HG03159 (cell line): Measurements from ENCODE around the gene WASF2.
"Not testable (repeated sequence)": the region's sequence is repeated elsewhere in the genome, so short reads cannot be mapped to it uniquely, and the experiment has no call there.

Source experiments
- ATAC-seq: cut with Tn5 transposase; IDR thresholded peaks from one replicate; pipeline ENCODE4 v1.9.1; 2021; ENCODE audit warnings: mild to moderate bottlenecking, moderate library complexity; ENCODE audit not compliant: unreplicated experiment

WASF2 gene, protein sequence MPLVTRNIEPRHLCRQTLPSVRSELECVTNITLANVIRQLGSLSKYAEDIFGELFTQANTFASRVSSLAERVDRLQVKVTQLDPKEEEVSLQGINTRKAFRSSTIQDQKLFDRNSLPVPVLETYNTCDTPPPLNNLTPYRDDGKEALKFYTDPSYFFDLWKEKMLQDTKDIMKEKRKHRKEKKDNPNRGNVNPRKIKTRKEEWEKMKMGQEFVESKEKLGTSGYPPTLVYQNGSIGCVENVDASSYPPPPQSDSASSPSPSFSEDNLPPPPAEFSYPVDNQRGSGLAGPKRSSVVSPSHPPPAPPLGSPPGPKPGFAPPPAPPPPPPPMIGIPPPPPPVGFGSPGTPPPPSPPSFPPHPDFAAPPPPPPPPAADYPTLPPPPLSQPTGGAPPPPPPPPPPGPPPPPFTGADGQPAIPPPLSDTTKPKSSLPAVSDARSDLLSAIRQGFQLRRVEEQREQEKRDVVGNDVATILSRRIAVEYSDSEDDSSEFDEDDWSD

DNA sequence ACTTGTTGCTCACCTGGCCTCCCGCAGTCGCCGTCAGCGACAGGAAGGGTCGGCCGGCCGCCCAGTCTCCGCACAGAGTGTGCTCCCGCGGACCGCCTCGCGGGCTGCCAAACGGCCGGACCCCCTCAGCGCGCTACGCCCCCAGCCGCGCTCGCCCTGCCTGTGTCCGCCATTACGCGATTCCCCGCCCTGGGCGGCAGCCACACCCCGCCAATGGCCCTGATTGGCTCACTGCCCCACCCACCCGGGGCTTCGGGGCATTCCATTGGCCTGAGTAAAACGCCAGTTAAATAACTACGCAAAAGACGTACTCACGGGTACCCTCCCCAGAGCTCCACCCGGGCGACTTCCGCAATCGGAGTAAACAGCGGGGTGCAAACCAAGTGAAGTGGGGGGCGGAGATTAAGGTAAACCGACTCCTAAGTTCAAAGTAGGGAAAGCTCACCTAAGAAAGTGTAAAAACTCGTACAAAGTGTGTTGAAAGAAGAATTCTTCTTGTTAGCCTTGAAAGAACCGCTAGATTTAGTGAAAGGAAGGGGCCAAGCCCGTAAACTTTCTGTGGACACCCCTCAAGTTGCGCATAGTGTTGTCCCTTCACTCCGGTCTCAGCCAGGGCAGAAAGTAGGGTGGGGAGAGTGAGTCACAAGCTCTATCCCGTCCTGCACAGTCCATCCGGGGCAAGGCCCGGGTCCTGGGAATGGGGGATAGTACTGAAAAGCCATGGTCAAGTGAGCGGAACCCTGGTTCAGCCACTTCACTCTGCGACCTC lies at the start of gene WASF2:
Gene WASF2, minus strand, starts transcription at position 195 of the 769 bp plus-strand sequence. CDS start 61,277 bp downstream, outside the sequence.
- peak; percentile 74 for ATAC-seq

DNA sequence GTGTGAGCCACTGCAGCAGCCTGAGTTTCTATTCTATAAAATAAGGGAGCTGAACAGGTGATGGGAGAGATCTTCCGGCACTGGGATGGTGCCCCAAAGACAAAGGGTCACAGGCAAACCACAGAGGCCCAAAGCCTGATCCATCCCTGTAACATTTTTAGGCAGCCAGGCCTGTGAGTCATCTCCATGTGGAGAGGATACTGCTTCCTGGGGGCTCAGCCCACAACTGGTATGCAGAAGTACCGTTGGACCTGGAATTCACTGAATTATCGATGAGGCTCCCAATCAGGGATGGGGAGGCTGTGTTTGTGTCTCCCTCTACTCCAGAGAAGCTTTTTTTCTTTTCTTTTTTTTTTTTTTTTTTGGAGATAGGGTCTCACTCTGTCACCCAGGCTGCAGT lies 48.8 kb upstream of the WASF2 start:
- no peak for ATAC-seq

DNA sequence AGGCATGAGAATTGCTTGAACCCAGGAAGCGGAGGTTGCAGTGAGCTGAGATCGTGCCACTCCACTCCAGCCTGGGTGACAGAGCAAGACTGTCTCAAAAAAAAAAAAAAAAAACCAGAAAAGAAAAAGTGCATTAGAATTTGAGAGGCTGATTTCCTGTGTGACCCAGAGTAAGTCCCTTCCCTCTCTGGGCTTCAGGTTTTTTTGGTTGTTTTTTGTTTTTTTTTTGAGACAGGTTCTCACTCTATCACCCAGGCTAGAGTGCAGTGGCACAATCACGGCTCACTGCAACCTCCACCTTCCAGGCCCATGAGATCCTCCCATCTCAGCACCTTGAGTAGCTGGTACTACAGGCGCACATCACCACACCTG lies 48.3 kb upstream of the WASF2 start:
- not testable (repeated sequence) for ATAC-seq

DNA sequence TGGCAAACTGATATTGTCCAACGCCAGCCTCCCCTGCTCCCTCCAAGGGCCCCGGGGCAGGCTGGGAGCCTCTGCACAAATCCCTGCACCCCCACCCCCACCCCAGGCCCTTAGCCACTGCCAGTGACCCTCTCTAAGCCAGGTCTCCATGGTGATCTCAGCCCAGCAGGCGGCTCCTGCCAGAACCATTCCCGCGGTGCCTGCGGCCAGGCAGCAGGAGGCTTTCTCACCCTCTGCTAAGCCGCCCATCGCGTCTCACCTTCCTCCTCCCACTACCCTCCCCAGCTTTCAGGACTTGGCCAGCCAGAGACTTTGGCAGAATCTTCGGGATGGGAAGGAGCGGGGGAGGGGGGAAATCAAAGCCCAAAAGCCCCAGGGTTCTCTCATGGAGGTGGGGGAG lies 46.8 kb upstream of the WASF2 start:
- no peak for ATAC-seq

DNA sequence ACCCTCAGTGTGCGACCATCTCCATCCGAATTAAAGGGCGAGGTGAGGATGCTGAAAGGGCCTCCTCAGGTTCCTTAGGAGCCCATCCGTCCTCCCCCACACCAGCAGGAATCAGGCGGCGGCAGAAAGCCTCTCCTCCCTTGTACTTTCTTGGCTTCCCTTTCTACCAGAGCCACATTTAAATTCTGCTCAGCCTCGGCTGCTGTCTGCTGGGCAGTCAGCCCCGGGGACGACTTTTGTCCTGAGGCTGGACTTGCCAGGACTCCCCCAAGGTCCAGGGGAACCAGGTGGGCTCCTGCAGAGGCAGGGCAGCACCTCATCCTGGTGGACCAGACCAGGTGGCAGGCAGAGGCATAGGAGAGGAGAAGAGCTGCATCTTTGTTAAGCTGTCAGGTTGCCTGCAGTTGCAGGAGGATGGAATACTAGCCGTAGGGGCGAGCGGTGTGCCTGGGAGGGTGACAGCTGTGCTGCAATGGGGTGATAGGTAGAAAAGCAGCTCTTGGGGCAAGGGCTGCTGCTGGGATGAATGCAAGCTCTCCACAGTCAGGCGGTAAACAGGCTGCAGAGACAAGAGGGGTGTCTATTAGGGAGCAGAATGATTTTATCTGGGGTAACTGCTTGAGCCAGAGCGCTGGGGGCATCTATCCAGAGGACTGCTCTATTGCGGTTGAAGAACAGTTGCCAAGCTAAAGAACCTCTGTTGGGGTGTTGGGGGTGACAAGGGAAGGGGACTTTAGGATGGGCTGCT lies 46.2 kb upstream of the WASF2 start:
- no peak for ATAC-seq

DNA sequence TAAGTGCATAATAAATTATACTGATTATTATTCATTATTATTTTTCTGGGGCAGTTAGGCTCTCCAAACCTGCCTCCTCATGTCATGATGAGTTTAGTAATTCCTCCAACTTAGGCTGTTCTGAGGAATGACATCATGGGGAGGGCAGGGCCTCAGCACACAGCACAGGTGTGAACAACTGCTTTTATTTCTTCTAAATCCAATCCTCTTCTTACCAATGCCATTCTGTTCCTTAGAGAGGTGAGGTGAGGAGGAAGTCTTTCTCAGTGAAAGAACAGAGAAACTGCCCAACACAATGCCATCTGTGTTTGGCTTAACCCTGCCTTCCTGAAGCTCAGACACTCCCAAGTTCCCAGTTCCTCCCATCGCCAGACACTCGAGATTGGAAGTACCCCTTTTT lies 45.4 kb upstream of the WASF2 start:
- no peak for ATAC-seq

DNA sequence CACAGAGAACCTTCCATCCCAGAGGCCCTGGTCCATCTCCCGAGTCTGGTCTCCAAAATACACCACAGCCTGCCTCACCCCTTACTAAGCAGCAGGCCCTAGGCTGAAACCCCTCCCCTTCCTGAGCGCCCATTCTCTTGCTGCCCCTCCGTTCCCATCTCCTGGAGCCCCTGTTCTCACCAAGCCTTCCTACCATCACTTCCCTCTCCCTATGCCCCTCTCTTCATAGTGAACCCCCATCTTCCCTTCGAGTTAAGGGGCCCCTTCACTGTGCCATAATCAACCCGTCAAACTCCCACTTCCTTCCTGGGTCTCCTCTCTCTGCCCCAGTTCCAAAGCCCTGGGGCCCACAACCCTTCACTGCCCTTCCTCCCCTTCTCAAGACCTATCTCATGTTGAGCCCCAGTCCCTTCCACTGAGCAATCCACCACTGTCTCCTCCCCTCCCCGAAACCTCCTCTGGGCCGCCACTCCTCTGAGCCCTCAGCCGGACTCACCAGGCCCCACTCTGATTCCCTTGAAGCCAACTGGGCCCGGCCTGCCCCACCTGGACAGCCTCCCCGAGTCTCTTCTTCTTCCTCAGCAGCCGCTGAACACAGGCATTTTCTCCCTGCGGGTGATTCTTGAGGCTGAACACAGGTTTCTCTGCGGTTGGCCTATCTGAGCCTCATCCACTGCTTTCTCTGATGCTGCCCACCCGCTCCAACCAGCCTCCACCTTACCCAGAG lies 42.2 kb upstream of the WASF2 start:
- no peak for ATAC-seq

DNA sequence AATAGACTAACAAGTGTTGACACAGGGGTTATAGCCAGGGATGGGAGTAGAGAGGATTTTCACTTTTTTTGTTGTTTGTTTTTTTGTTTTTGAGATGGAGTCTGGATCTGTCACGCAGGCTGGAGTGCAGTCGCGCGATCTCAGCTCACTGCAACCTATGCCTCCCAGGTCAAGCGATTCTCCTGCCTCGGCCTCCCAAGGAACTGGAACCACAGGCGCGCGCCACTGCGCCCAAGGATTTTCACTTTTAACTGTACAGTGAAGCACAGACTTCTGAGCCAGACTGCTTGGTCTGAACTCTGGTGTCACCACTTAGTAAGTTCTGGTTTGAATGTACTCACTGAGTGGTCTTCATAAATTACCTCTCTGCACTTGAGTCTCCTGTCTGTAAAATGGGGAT lies 40.2 kb upstream of the WASF2 start:
- ATAC-seq = no peak

DNA sequence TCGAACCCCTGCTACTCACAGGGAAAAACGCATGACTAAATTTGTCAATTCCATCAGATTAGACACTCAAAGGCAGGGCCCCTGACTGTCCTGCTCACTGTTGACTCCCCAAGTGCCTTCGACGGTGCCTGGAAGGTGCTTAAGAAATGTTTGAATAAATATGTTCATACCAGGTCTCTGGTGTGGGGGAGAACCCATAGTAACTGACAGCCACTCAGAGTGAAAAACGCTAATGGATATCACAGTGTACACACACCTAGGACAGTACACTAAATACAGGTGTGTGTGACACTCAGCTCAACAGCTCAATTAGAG lies 39.7 kb upstream of the WASF2 start:
- ATAC-seq = no peak

DNA sequence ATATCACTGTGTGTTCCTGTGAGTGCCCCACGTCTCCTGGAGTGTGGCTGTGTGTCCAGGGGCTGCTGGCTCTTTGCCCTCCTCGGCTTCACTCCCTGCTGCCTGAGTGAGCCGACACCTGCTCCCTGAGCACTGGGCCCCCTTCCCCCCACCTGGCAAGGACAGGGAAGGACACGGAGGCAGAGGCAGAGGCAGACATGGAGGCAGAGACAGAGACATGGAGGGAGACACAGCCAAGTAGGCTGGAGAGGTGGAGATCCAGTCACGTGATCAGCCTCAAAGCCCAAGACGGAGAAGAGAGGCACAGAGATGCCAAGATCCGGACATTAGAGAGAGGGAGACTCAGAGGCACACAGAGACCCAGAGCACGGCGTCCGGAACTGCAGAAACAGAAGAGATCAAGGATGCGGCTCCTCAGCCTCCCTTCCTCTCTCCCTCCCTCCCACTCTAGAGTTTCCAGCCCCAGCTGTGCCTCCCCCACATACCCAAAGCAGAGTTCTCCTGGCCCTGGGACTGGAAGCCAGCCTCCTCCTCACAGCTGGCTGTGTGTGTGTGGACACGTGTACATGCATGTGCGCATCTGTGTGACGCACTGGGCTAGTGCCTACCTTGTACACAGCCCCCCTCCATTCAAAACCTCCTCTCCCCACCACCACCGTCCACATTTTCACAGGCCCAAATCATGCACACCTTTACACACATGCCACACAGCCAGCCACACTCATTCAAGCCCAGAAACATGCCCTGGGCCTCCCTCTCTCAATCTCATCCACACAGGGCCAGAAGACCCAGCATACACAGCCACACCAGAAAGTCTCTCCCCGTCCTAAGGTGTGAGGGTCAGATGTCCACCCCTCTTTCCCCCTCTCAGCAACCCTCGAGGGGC lies 39.1 kb upstream of the WASF2 start:
- ATAC-seq = no peak

DNA sequence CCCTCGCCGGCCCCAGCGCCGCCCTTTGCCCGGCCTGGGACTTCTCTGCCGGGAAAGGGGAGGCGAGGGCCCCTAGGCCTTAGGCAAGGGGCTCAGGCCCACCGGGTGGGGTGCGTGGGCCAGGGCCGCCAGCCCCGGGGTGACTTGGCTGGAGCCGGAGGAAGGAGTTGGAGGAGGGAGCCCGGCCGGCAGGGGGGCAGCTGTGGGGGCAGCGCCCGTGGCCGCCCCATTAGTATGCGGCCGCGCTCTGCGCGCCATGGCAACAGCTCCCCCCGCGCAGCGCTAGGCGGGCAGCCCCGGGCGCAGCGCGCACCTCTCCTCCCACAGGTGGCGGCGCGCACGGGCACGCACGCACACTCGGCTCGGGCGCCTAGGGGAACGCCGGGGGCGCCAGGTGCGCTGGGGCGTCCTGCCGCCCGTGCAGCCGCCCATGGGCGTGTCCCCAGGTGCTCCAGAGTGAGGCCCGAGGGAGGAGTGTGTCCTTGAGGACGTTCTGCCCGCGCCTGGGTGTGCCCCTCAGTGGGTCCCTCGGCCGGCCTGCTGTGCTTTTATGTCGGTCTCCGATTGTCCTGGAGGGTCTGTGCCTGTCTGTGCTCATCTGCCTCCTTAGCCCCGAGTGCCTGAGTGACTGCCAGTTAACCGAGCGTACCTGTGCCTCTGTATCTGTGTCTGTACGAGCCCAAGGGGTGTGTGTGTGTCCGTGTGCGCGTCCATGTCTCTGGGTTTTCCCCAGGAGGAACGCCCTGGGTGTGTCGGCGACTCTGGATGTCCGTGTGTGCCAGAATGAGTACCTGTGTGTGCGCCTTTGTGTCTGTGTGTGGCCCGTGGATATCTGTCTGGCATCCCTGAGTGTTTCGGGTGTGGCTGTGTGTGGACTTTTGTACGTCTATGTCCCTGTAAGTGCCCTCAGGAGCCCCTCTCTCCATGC lies 38.2 kb upstream of the WASF2 start:
- ATAC-seq = no peak

DNA sequence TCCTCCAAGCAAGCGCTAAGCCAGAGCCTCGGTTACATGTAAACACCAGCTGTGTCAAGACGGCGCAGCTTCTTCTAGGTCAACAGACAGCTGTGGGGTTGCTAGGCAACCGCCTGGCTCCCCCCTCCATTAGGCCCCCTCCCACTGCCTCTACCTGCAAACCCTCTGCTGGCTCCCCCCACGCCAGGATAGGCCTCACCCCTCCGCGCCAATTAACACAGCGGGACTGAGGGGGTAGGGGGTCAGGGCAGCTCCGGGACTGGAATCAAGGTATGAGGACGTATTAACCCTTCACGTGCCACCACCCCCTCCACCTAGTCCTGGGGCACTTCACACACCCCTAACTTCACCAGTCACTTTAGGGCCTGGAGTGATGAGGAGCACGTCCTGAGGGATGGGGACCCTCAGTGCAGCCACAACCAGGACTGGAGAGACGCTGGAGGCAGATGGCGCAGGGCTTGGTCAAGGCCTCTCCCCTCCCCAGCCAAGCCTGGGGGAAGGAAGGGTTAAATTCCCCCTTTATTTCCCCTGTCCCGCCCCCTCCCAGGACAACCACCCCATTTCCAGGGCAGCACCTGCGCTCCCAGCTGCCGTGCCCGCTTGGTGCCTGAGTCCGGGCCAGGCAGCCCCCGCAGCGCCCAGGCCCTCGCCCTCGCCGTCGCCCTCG lies 37.4 kb upstream of the WASF2 start:
- no peak for ATAC-seq

DNA sequence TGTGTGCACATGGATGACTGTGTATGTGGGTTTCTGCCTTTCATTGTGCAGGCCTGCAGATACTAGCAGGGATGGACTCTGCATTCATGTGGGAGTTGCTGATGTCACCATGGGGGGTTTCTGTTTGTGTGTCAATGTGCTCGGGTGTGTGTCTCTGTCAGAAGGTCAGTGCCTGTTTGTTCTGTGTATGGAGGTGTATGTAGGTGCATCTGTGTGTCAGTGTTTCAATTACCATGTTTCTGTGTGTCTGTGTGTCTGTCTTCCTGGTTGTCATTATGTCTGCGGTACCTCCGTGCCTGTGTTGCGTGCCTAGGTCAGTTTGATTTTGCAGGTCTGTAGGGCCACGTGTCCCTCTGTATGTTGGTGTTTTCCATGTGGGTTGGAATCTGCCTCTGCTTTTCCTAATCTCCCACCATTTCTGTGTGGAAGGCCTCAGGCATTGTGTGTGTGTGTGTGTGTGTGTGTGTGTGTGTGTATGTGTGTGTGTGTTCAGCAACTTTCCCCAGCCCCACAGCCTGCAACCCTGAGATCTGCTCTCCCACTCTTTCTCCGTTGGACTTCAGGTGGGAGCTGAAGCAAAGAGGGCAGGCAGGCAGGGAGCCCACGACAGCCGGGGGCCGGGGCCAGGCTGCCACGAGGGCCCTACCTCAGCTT lies 36.7 kb upstream of the WASF2 start:
- ATAC-seq = no peak

DNA sequence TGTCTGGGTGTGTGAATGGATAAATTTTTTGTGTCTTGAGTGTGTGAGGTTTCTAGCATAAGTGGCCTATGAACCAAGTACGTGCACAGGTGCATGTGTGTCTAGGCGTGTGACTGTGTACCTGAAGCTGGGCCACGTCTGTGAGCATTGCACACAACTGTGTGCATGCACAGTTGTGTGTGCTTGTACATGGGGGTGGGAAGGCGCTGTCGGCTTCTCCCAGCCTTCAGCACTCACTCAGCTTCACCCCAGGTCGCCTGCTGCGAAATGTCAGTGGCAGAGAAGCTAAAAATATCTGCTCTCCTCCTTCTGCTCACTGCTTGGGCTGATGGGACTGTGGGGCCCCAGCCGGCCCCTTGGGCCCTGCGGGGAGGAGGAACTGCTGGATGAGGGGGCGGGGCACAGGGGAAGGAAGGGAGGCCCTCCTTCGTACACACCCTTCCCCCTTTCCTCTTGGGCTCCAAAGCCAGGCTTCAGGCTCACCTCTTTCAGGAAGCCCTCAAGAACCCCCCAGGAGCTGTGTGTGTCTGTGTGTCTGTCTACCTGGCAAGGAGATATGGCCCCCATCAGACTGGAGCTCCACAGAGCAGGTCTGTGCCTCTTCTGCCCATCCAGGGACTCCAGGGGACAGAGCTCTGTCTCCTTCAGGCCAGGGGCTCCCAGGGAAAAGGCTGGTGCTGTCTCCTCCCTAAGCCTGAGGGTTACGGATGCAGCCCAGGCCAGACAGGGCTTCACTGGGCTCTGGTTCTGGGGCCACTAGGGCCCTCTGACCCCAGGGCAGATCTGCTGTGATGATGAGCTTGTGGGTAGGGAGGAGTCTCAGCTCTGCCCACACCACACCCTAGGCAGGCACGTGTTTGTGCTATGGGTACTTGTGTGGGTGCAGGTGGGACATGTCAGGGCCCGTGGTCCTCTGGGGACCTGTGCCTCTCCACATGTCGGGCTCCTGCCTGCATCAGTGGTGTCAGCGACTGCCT lies 35.6 kb upstream of the WASF2 start:
- ATAC-seq = no peak

DNA sequence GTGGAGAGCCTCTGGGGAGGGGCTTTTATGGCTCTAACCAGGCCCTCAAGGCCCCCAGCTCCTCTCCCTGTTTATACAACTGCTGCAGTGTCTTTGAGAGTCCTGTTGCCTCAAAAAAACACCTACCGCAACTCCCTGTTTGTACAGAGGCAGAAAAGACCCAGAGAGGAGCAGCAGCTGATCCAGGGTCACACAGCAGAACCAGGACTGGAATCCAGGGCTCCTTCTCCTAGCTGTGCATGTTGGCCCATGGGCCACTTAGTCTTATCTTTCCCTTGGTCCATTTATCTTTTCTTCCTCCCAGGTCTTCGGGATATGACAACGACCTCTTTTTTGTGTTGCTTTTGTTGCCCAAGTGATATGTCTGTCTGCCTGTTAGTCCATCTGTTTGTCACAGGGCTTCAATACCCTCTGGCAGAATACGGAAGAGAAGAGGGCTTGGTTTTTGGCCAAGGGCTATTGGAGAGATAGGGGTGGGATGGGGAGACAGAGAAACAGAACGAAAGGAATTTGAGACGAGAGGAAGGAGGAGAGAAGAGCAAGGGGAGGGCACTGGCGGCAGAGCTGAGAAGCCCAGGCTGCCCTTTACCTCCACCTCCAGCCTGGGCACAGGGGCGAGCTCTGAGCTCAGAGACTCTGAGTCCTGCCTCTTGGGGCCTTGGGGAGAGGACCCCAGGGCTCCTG lies 33.5 kb upstream of the WASF2 start:
- ATAC-seq = no peak
